Activated effector memory CD4-positive, alpha-beta T cell treated with anti-CD3 and anti-CD28 coated beads, Interleukin-2, amount 50 U/mL, for 16 hours (primary cell): Measurements from ENCODE around the gene PDCD4.
A peak's percentile ranks its signal among the peaks of the same experiment; 100 is the strongest.

Experiments used
- DNase-seq: peaks from one replicate; pipeline ENCODE4 v3.0.0-alpha.2; 2020

Gene PDCD4

GRCh38 chr10:110842326-110842904 lies 29.3 kb upstream of the PDCD4 start:
- DNase-seq: no peak

DNA sequence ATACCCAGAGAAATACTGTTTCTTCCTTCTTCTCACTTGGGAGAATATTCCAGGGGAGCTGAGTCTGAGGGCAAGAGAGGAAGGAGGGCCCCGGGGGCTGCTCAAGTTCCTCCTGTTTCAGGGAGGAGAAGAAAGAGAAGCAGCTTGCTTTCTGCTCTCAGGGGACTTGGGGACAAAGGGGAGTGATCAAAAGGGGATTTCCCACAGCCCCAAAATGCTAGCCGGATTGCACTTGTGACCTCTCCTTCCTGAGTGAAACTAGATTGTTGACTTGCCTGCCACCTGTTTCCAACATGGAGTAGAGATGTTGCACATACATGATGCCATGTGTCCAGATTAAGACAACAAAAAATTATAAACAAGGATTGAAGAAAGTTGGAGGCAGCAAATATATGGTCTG lies 28.7 kb upstream of the PDCD4 start:
- peak; percentile 75 for DNase-seq

GRCh38 chr10:110843796-110844616 lies 27.7 kb upstream of the PDCD4 start:
- DNase-seq: no peak

- no peak for DNase-seq
These were observed 27.2 kb upstream of the PDCD4 start for GRCh38 chr10:110844617-110844881.

- DNase-seq: no peak
These were observed 26.5 kb upstream of the PDCD4 start for GRCh38 chr10:110845192-110845755.

DNA sequence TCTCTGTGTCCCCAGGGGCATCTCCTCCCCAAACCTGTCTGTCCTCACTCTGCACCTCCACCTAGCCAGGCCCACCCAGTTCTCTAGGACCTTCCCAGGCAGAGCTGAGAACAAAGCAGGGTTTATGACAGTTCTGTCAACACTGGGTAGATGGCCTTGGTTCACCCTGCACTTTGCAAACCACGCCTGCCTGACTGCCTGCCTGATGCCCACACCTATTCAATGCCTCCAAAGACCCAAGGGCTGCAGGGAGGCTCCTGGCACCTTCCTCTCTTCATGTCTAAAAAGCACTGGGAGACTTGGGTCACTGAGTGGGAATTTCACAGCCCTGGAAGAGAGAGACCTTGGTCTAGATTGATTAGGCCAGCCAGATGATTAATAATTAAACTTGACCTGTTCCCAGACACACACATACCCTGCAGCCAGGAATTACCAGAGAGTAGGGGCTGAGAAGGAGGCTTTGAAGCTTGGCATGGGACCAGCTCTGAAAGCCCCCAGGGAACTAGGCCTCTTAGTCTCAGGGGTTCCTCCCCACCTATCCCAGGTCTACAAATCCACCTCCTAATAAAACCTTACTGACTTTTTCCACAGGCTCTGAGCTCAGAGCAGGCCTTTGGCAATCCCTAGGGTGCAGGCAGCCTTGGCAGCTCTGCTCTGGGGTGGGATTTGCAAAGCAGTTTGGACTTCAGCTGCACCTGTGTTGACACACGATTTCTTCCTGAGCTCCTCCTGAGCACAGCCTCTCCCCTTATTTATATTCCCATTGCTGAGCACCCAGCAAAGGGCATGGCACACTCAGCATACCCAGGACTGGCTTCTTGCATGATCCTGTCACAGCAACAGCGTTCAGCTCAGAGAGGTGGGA lies 25.7 kb upstream of the PDCD4 start:
- no peak for DNase-seq

DNA sequence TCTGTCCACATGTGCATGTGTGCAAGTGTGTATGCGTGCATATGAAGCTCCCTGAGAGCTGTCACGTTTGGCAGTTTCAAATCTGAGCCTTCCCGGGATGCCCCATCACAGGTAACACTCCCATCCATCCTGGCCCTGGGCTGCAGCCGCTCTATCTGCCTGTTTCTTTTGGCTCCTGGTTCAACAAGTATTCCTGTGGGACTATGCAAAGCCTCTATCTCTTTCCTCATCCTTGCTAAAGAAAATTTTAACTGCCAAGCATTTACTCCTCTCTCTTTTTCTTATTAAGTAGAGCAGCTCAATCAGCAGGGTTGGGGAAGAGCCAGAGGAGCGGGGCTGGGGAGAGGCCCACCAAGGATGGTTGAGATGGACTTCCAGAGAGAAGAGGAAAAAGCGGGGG lies 24.4 kb upstream of the PDCD4 start:
- DNase-seq: no peak

- no peak for DNase-seq
These were observed 23.6 kb upstream of the PDCD4 start for GRCh38 chr10:110848106-110848505.

DNA sequence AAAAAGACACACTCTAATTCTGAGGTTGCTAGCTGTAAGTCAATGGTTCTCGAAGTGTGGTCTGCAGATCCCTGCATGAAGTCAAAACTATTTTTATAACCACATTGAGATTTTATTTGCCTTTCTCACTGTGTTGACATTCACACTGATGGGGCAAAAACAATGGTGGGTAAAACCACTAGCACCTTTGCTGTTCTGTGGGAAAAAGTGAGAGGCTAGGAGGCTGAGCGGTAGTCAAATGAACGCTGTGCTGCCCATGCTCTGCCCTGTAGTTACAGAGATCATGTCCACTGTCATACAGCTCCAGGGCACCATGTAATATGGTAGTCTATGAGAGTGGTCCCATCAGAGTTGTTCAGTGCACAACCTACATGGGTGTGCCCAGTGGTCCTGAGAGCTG lies 21.6 kb upstream of the PDCD4 start:
- no peak for DNase-seq

GRCh38 chr10:110851020-110851612 lies 20.6 kb upstream of the PDCD4 start:
- no peak for DNase-seq

- peak; percentile 75 for DNase-seq
These were observed 19.4 kb upstream of the PDCD4 start for GRCh38 chr10:110852255-110852896.

GRCh38 chr10:110852947-110853346 lies 18.8 kb upstream of the PDCD4 start:
- no peak for DNase-seq

GRCh38 chr10:110853921-110854605 lies 17.7 kb upstream of the PDCD4 start:
- DNase-seq: no peak

DNA sequence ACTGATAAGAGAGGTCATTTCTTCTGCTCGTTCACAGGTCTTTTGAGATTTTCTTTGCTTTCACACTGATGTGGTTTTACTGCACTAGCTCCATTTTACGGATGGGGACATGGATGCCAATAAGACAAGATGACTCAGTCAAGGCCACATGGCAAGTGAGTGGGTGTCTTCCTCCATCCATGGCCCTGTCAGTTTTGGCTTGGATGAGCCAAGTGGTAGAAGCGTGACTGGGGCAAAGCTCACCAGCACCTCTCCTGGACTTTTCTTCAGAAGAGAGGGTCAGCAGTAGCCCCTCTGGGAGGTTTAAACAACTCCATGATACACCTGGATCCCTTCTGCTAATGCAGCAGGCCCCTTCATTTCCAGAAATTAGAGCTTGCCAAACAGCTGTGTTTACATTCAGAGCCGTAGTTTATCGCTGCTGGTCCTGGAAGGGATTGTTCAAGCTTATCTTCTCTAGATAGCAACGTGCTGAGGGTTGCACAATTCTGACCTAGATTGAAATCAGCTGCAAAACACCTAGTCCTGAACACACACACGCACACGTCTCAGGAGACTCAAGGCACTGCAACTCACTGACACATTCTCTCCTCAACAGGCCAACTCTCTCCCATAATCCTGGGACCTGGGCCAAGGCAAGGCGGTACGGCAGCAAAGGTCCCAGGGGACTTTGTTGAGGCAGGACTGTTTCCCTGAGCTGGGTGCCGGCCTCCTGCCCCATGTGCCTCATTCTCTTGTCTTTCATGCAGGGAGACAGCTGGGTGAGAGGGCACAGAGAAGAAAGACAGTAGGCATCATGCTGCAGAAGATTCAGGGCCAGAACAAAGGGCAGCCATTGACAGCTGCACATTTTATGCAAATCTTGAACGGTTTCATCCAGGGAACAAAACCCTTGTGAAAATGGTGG lies 14.2 kb upstream of the PDCD4 start:
- DNase-seq: no peak

GRCh38 chr10:110858297-110858934 lies 13.3 kb upstream of the PDCD4 start:
- no peak for DNase-seq

DNA sequence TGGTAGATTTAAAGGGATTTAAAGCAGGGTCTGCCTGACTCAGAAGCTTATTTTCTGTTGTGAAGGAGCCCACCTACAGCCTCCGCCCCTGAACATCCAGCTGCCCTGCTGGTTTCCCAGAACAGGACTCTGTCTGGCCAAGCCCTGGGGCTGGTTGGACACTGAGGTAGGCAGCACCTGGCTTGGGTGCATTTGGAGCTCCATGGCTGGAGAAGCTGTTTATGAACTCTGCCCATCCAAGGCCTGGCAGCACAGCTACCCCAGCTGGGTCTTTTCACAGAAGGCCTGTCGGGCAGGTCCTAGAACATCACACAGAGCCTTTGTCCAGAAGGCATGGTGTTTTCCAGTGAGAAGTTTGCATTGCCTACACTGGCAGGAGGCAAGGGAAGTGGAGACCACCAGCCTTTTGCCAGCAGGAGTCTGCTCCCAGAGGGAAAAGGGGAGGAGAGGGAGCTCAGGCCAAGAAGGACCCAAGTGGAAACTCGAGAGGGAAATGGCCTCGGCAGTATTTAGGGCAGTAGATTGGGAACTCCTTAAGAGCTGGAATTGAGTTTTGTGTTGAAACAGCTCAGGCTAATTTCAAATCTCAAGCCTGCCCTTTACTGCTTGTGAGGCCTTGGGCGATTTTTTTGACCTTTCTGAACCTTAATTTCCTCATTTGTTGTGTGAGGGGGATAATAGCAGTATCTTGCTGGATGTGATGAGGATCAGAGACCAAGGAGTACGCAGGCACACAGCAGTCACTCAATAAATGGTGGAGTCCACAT lies 12.3 kb upstream of the PDCD4 start:
- no peak for DNase-seq

- DNase-seq: no peak
These were observed 11.8 kb upstream of the PDCD4 start for GRCh38 chr10:110859973-110860376.

- peak; percentile 74 for DNase-seq
These were observed 11.0 kb upstream of the PDCD4 start for GRCh38 chr10:110860576-110861241.

GRCh38 chr10:110861476-110861875 lies 10.3 kb upstream of the PDCD4 start:
- DNase-seq: no peak
